HuH-7 (cell line): ENCODE results near the gene CD93.

Experiments used
- DNase-seq: peaks from one replicate; pipeline ENCODE4 v3.0.0; 2011; ENCODE audit warnings: low spot score

CD93 gene, protein sequence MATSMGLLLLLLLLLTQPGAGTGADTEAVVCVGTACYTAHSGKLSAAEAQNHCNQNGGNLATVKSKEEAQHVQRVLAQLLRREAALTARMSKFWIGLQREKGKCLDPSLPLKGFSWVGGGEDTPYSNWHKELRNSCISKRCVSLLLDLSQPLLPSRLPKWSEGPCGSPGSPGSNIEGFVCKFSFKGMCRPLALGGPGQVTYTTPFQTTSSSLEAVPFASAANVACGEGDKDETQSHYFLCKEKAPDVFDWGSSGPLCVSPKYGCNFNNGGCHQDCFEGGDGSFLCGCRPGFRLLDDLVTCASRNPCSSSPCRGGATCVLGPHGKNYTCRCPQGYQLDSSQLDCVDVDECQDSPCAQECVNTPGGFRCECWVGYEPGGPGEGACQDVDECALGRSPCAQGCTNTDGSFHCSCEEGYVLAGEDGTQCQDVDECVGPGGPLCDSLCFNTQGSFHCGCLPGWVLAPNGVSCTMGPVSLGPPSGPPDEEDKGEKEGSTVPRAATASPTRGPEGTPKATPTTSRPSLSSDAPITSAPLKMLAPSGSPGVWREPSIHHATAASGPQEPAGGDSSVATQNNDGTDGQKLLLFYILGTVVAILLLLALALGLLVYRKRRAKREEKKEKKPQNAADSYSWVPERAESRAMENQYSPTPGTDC

GRCh38 chr20:23086056-23086566, at the start of gene CD93:
Gene CD93, minus strand, starts transcription at chr20:23086324. Its CDS starts 132 bp downstream, at chr20:23086192.
- DNase-seq, result no peak

DNA sequence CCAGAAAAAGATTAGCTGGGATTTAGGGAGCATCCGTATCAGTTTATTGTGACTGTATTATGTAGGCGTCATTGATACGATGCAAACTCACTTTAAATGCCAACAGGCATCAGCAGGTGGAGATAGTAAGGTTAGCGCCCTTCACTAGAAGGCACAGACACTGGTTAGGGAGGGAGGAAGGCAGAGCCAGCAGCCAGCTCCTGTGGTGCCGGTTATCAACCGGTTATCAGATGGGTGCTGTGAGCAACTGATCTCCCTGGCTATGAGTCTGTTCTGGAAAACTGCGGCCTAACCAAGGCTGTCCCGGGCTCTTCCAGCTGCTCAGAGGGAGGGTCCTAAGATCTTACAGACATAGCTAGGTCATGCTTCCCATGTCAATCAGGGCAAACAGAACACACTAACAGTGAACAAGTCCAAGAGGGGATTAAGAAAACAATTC, 47.5 kb upstream of the CD93 start:
- no peak for DNase-seq

GRCh38 chr20:23132930-23133559, 46.9 kb upstream of the CD93 start:
- no peak for DNase-seq

DNA sequence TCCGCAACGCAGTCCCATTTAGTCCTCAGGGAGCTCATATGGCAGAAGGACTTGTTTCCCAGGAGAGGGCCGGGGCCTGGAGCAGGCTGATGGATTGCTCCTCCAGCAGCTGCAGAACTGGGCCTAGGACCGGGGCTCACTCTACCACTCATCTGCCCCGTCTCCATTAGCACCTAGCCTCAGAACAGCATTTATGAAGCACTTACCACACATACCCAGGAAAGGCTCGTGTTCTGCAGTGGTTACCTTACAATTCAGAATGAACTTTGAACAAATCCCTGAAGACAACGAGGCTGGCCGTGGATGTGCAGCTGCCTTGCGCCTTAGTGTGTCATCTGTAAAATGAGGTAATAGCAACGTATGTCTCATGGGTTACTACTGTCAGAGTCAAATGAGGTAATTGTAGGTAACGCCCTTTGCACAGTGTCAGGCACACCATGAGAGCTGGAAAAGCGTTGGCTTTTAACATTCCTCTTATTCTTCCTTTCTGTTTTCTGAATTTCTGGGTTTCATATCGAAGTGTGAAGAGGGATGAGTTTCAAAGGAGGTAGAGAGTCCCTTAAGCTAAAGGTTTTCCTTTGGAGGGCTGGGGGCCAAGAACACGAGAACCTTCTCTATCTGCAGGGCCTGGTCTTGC, 46.3 kb upstream of the CD93 start:
- DNase-seq, result no peak

DNA sequence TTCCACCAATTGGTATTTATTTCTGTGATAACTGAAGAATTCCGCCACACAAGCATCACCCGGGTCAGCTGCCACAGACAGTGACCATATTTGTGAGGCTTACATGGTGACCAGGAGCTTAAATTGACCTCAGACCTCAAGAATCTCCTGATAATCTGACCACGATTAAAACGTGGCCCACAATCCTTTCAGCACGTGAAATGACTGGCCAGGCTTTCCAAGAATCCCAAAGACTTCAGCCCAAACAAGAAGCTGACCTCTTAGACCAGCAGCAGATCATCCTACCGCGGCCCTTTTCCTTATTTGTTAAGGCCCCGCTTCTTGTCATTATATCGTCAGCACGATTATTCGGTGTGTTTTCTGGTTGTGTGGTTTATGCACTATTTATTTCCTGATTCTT, 45.6 kb upstream of the CD93 start:
- DNase-seq, result no peak

DNA sequence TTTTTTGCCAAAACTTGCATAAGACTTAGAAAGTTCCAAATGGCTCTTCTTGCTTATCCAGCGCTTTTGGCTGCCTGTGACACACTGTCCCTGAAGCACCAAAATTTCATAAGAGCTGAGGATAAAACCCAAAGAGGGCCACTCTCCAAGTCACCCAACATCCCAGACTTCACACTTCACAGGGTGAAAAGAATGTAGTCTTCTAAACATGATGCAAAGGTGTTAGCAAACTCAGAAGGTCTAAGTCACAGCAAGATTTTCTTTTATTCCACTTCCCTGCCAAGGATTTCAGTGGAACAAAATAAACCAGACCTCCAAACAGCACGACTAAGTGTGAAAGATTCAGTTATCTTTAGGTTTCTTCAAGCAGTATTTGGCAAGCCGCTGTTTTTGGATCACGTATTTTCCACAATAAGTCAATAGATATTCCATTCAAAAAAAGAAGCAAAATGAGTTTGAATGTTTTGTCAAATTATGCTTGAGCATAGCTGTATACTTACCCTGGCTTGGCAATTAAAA, 44.6 kb upstream of the CD93 start:
- no peak for DNase-seq

GRCh38 chr20:23129891-23130621, 43.9 kb upstream of the CD93 start:
- DNase-seq, result no peak

DNA sequence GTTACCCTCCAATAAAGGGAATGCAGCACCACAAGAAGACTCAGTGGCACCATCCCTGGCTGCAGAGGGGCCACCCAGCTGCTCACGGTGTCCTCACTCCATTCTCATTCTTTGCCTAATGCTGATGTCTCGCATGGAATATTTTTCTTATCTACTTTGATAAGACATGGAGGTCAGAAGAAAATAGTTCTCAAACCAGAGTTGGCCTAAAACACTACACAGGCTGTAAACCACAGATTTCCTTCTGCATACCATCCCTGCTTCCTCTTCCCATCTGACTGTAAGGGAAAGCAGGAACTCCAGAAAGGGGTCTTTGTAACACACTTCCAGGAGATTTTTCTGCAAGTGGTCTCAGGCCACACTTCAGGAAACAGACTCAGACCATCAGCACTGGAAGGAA, 43.1 kb upstream of the CD93 start:
- DNase-seq, result no peak

- no peak for DNase-seq
Observed at GRCh38 chr20:23128461-23129125, 42.5 kb upstream of the CD93 start.

GRCh38 chr20:23127506-23128279, 41.6 kb upstream of the CD93 start:
- no peak for DNase-seq

- no peak for DNase-seq
Observed at GRCh38 chr20:23126281-23127061, 40.3 kb upstream of the CD93 start.

GRCh38 chr20:23125625-23126191, 39.6 kb upstream of the CD93 start:
- DNase-seq, result no peak

DNA sequence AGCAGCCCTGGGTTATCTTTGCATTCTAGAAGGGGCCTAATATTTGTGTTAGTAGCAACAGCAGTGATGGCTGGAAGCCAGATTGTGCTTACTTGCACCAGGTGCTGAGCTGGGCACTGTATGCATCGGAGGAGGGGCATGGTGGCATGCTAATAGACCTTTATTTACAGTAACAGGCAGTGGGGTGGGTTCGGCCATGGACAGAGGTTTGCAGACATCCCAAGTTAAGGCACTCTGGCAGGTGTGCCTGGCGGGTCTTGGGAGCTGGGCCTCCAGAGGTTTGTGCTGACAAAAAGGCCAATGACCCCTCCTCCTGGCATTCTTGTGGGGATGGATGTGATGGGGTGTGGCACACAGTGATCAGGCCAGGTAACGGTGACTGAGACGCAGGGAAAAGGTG, 39.0 kb upstream of the CD93 start:
- no peak for DNase-seq

- DNase-seq, result no peak
Observed at GRCh38 chr20:23123886-23124285, 37.8 kb upstream of the CD93 start.

GRCh38 chr20:23122796-23123655, 36.9 kb upstream of the CD93 start:
- no peak for DNase-seq

- DNase-seq, result no peak
Observed at GRCh38 chr20:23122321-23122720, 36.2 kb upstream of the CD93 start.

- no peak for DNase-seq
Observed at GRCh38 chr20:23121751-23122320, 35.7 kb upstream of the CD93 start.
